HG03354 (cell line): Measurements from ENCODE around the gene COG2.
"Not testable (repeated sequence)": the region's sequence is repeated elsewhere in the genome, so short reads cannot be mapped to it uniquely, and the experiment has no call there.

Source experiments
- ATAC-seq: cut with Tn5 transposase; IDR thresholded peaks from one replicate; pipeline ENCODE4 v1.9.1; 2021; ENCODE audit warnings: mild to moderate bottlenecking; ENCODE audit not compliant: unreplicated experiment, poor library complexity, severe bottlenecking

COG2 gene

DNA sequence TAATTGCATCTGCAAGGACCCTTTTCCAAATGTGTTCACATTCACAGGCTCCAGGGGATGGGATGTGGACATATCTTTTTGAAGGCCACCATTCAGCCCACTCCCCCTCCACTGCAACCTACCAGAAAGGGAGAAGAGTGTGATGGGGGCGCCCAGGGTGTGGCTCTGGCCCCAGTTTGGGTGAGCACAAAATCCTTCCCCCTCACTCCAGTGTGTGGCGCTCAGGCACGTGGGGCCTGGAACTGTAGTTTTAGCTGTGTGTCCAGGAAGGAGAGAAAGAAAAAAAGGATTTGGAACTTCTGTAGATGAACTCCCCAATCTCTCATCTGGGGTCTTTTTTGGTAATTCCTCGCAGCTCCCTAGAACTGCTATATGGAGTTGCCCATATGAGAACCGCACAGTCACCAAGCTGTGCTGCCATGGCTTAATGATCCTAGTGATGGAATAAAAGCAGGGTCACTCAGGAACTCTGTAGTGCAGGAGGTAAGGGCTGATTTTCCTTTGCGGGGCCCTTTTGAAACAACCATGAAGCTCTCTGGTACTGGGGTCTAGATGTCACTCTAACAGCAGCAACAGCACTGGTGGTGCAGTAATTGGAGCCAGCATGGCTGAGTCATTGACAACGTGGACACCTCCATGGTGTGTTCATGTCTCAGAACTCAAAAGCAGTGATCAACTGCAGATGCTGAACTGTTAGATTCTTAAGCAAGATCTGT is 54.6 kb downstream of the COG2 start:
- ATAC-seq = no peak

GRCh38 chr1:230698130-230698529 is 55.8 kb downstream of the COG2 start:
- no peak for ATAC-seq

GRCh38 chr1:230698964-230699363 is 56.7 kb downstream of the COG2 start:
- not testable (repeated sequence) for ATAC-seq

DNA sequence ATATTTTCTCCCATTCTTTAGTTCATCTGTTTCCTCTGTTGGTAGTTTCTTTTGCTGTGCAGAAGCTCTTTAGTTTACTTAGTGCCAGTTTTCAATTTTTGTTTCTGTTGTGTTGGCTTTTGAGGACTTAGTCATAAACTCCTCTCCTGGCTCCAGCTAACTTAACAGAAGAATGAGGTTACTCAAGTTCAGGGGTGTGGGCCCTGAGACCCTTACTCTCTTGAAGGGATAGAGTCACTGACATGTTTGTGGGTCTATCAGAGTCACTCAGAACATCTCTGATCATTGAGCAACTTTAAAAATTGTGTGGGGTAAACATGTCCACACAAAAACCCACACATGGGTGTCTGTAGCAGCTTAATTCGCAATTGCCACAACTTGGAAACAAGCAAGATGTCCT is 57.4 kb downstream of the COG2 start:
- no peak for ATAC-seq

- ATAC-seq = no peak
Measured at GRCh38 chr1:230700132-230700531, 57.9 kb downstream of the COG2 start.

GRCh38 chr1:230701434-230701833 is 59.2 kb downstream of the COG2 start:
- ATAC-seq = no peak

DNA sequence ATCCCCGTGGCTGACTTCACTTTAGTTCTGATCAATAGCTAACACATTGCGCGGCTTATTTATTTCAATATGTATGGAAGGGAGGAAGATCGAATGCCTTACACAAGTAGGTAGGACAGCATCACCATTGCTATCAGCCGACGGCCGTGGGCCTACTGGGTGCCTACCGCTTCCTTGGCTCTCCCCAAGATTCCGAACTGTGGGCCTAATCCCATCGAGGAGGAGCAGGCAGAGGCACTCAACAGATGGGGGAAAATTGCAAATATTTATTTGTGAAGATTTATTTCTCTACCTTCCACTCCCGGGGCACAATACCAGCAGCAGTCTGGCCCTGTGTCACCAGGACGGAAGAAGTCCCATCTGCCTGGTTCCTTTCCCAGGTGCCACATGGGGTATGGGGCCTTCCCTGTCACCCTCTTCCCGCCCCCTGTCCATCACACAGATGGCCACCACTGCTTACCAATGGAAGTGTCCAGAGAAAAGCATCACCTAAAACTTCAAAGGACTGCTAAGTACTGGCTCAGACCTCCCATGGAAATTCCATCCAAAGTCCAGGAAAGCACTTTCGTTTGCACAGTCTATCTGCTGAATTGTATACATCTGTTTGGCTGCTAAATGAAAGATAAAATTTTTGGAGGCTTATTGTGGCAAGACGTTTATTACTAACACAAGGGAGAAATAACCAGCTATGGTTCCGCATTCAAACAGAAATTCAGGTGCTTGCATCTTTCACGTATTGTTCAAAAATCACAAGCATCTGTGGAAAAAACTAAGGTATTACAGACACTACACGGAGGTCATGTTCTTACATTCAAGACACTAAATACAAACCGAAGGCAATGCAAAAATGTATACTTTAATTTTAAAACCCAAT is 59.9 kb downstream of the COG2 start:
- no peak for ATAC-seq

DNA sequence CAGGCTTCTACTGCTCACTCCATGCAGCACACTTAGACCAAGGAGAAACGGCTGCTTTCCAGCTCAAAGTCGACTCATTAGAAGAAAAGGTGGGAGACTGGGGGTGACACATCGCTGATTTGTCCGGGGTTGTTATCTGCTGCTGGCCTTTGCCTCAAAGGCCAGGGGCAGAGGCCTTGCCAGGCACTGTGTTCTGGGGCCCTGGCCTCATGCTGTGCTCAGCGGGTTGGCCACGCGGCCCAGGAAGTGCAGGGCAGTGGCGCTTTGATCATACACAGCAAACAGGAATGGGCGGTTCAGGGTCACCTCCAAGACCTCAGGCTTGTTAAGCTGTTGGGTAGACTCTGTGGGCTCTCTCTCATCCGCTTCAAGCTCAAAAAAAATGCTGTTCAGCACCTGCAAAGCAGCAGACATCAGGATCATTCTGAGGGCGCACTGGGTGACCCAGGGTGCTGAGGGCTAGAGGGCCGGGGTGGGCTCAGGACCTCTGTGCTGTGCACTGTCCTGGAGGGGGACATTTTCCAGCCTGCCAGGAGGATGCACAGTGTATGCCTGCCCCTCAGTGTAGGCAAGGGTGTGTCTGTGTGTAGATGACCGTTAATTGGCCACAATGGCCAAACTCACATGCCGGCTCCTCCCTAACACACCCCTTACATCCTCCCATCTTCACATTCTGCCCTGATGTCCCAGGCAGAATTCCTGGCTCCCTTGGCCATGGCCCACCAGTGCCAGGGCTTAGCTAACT is 60.8 kb downstream of the COG2 start:
- ATAC-seq = no peak

DNA sequence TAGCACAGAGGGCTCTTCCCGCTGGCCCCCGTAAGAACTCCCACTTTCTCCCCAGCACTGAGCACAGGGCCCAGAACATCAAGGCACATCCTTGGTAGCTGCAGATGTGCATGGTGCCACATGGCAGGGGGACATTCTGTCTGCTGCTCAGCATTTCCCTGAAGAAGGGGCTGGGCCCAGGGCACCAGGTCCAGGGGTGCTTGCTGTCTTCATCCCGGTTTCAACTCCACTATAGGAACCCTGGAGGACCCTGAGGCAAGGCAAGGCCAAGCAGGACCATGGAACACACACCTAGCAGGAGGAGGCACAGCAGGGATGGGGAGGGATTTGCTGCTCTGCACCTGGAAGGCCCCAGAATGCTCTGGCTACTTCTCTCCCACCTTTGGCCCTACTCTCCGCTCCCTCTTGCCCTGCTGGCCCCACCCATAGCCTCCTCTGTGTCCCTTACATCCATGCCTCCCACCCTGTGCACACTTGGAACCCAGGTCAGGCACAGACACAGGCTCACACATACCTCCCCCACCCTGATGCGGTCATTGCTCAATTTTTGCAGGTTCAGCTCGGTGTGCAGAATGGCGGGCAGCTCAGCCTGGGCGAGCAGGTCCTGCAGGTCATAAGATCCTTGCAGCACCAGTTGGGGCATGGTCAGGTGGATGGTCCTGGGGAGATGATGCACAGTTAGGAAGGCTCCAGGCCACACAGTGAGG is 61.6 kb downstream of the COG2 start:
- ATAC-seq = no peak

- ATAC-seq = no peak
Measured at GRCh38 chr1:230704830-230705229, 62.5 kb downstream of the COG2 start.

- ATAC-seq = no peak
Measured at GRCh38 chr1:230705289-230706019, 63.2 kb downstream of the COG2 start.

GRCh38 chr1:230706020-230706699 is 63.9 kb downstream of the COG2 start:
- no peak for ATAC-seq

- ATAC-seq = no peak
Measured at GRCh38 chr1:230706887-230707731, 64.8 kb downstream of the COG2 start.

DNA sequence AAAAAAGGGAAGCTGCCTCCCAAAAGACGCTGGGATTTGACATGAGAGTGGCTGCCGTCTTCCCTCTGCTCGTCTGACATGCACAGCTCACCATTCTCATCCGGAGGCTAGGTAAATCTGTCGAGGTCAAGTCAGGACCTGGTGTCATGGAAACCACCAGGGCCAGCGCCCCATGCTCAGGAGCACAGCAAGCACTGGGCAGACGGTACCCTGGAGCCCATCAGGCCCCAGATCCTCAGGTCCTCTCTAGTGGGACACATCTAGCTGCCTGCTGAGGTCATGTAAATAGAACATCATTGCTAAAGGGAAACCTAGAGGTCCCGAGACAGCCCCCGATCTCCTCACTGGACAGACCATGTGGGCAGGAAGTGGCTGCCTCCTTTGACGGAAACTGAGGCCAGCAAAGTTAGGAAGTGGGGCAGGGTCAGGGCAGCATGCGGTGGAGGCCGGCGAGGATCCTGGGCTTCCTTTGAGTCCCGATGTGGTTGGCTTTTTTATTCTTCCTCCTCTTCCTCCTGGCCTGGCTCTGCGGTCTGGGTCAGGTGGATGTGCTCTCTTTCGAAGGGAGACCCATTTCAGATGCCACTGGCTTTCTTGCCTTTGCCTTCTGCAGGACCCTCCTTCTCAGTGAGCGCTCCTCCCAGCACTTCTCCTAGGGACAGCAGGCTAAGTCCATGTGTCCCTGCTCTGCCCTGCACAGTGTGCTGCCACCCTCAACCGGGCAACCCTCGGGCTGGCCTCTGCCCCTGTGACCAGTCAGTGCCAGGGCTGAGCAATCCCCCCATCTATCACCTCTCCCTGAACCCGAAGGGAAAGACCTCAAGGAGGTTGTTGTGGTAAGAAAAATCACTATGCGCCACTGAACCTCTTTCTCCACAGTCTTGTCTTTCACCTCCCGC is 65.7 kb downstream of the COG2 start:
- ATAC-seq = no peak

DNA sequence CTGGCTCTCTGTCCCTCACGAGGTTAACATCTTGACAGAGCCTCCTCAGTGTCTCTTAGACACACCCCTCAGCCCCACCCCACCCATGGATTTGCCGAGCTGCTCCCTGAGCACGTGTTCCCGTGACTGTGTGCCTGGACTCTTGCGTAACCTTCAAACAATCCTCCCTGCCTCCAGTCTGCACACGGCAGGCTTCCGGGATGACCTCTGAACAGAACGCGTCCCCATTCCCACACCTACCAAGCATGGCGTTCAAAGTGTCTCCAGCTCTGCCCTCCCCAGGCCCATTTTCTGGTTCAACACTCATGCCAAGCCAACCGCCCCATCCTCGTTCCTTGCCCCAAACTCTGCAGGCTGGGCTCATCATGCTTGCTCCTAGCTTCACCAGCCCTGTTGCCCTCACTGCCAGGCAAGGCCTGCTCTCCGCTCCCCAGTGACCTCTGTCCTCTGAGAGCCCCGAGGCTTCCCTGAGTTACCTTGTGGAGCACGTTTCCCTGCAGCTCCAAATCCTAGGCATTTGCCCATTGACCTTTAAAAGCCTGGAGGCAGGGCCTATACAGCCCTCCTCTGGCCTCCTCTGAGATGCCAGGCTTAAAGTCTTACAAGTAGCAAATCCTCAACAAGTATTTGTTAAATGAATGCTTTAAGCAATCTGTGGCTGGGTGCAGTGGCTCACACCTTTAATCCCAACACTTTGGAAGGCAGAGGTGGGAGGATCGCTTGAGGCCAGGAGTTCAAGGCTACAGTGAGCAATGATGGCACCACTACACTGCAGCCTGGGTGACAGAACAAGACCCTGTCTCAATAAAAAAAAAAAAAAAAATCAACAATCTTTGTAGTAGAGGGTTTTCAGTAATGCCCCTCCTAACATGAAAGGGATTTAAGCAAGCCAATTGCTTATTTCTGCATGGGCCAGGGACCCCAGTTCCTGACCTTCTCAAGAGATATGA is 66.6 kb downstream of the COG2 start:
- no peak for ATAC-seq
